IPS DF 6.9 (cell line): ENCODE results near the gene TNFRSF8.
A peak's percentile ranks its signal among the peaks of the same experiment; 100 is the strongest.

Source experiments
- DNase-seq: peaks from one replicate; pipeline ENCODE4 v3.0.0-alpha.2; 2013; ENCODE audit warnings: low read depth, low spot score
- H3K27ac ChIP-seq: one replicate; pipeline ENCODE4 v1.5.1; 2013; ENCODE audit warnings: low read length, control low read depth
- H3K27me3 ChIP-seq: 2 replicates; pipeline ENCODE4 v1.6.1; 2013; ENCODE audit warnings: mild to moderate bottlenecking, low read length; ENCODE audit not compliant: control insufficient read depth, insufficient read depth
- H3K36me3 ChIP-seq: 2 replicates; pipeline ENCODE4 v1.6.1; 2013; ENCODE audit warnings: low read length; ENCODE audit not compliant: control insufficient read depth, insufficient read depth
- H3K4me1 ChIP-seq: 2 replicates; pipeline ENCODE4 v1.6.1; 2013; ENCODE audit warnings: low read length; ENCODE audit not compliant: control insufficient read depth, insufficient read depth
- H3K4me3 ChIP-seq: 2 replicates; pipeline ENCODE4 v1.5.1; 2013; ENCODE audit warnings: mild to moderate bottlenecking, low read length
- H3K9me3 ChIP-seq: 2 replicates; pipeline ENCODE4 v1.6.1; 2013; ENCODE audit warnings: low read length, inconsistent platforms; ENCODE audit not compliant: control insufficient read depth, insufficient read depth
- WGBS: extraction: QIAGEN DNeasy Blood & Tissue Kit; methylation state at CpG from one replicate; pipeline ENCODE4 v1.1.7; 2013; ENCODE audit warnings: mixed read lengths, missing lambda C conversion rate; ENCODE audit not compliant: insufficient read length, insufficient coverage; 5-methylcytosine and 5-hydroxymethylcytosine counted together

TNFRSF8 gene

GRCh38 chr1:12114916-12115315 is 51.8 kb downstream of the TNFRSF8 start:
- Histone ChIP-seq H3K4me3 (no peak overlapping the region), H3K27me3 (no peaks in the 10 kb centered on the region), H3K9me3 (no peaks in the 10 kb centered on the region), H3K36me3 (peaks cover 12% of the 10 kb centered on the region; the same call in 1 of the 2 replicates), H3K27ac (no peak overlapping the region), H3K4me1 (no peaks in the 10 kb centered on the region)
- WGBS = no CpG with 5 or more reads among the region's 9 CpGs
- no peak for DNase-seq

- DNase-seq = no peak
- Histone ChIP-seq H3K4me1 (no peaks in the 10 kb centered on the region; the same call in 1 of the 2 replicates), H3K27ac (no peak overlapping the region), H3K4me3 (no peak overlapping the region), H3K27me3 (no peaks in the 10 kb centered on the region), H3K36me3 (0 out of 2 replicates have a peak, but pooled peaks cover 10% of the 10 kb centered on the region), H3K9me3 (no peaks in the 10 kb centered on the region)
- no CpG with 5 or more reads among the region's 12 CpGs for WGBS
Observed at GRCh38 chr1:12121212-12122003, 58.3 kb downstream of the TNFRSF8 start.

- no CpG with 5 or more reads among the region's 8 CpGs for WGBS
- no peak for DNase-seq
- Histone ChIP-seq H3K9me3 (no peaks in the 10 kb centered on the region), H3K4me3 (no peak overlapping the region), H3K4me1 (no peaks in the 10 kb centered on the region; the same call in 1 of the 2 replicates), H3K27me3 (no peaks in the 10 kb centered on the region), H3K36me3 (0 out of 2 replicates have a peak, but pooled peaks cover 10% of the 10 kb centered on the region), H3K27ac (no peak overlapping the region)
Observed at GRCh38 chr1:12123172-12123571, 60.1 kb downstream of the TNFRSF8 start.

GRCh38 chr1:12124693-12125421 is 61.8 kb downstream of the TNFRSF8 start:
- Histone ChIP-seq H3K9me3 (no peaks in the 10 kb centered on the region), H3K4me3 (no peak overlapping the region), H3K27ac (no peak overlapping the region), H3K4me1 (no peaks in the 10 kb centered on the region; the same call in 1 of the 2 replicates), H3K27me3 (no peaks in the 10 kb centered on the region), H3K36me3 (peaks cover 10% of the 10 kb centered on the region; the same call in 1 of the 2 replicates)
- peak; percentile 29 for DNase-seq
- no CpG with 5 or more reads among the region's 19 CpGs for WGBS

DNA sequence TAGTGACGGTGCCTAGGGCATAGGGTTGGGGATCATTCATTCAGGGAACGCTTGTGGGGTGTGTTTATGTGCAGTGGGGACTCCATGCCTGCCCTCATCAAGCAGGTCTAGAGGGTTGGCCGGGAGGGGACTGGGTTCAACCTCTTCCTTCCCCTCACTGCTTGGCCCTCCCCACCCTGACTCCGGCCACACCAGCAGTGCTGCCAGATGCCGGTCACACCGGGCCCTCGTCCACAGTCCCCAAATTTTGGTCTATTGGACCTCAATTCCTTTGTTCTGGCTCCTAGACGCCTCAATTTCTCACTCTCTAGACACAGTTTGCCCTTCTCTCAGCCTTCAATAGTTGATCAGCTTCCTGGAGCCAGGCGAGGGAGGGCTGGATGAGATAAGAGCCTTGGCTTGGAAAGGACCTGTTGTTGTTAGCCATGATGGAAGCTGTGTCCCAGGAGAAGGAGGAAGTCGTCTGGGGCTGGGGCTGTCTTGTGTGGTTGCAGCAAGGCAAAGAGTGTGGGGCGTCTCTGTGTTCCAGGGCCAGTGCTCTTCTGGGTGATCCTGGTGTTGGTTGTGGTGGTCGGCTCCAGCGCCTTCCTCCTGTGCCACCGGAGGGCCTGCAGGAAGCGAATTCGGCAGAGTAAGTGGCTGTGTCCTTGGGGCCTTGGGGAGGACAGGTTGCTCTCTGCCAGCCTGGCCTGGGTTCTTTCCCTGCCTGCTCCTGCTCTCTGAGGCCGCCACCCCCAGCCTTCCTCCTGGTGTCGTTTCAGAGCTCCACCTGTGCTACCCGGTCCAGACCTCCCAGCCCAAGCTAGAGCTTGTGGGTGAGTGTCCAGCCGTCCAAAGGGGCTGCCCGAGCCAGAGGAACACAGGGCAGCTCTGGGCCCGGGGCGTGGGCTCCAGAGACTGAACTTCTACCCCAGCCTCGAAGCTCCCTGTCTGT is 62.6 kb downstream of the TNFRSF8 start:
- no peak for DNase-seq
- Histone ChIP-seq H3K27ac (no peak overlapping the region), H3K27me3 (no peaks in the 10 kb centered on the region), H3K9me3 (no peaks in the 10 kb centered on the region), H3K4me1 (no peaks in the 10 kb centered on the region; the same call in 1 of the 2 replicates), H3K36me3 (peaks cover 9% of the 10 kb centered on the region; the same call in 1 of the 2 replicates), H3K4me3 (no peak overlapping the region)
- WGBS = no CpG with 5 or more reads among the region's 24 CpGs

- WGBS = no CpG with 5 or more reads among the region's 9 CpGs
Observed at GRCh38 chr1:12126781-12127180, 63.7 kb downstream of the TNFRSF8 start.

DNA sequence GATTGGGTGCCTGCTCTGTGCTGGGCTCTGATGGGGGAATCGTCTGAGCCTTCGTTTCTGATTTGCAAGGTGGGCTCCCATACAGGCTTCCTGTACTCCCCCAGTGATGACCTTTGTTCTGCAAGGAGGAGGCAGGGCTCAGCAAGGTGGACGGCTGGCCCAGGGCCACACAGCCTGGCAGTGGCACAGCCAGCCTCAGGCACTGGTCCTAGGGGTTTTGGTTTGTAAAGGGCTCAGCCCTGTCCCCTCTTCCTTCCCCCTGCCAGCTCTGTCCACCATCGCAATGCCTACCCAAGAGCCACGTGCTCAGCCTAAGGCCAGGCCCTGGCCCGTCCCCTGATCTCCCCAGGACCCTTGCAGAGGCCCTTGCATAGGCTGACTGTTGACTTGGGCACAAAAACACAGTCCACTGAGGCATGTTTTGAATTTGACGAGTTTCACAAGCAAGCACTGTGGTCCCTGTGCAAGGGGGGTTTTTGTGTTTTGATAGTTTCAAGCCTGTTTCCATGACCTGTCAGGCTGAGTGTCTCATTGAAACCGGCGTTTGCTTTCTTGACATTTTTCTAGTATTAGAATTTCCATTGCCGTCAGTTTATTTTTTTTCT is 64.2 kb downstream of the TNFRSF8 start:
- Histone ChIP-seq H3K27ac (no peak overlapping the region), H3K27me3 (no peaks in the 10 kb centered on the region), H3K36me3 (peaks cover 5% of the 10 kb centered on the region; the same call in 1 of the 2 replicates), H3K9me3 (no peaks in the 10 kb centered on the region), H3K4me1 (no peaks in the 10 kb centered on the region; the same call in 1 of the 2 replicates), H3K4me3 (no peak overlapping the region)
- no peak for DNase-seq
- WGBS = no CpG with 5 or more reads among the region's 10 CpGs

More at GRCh38 chr1:12126781-12127180, 63.7 kb downstream of the TNFRSF8 start:
- Histone ChIP-seq H3K27me3 (no peaks in the 10 kb centered on the region), H3K9me3 (no peaks in the 10 kb centered on the region), H3K27ac (no peak overlapping the region), H3K4me3 (no peak overlapping the region), H3K4me1 (no peaks in the 10 kb centered on the region; the same call in 1 of the 2 replicates), H3K36me3 (peaks cover 5% of the 10 kb centered on the region; the same call in 1 of the 2 replicates)
- no peak for DNase-seq

DNA sequence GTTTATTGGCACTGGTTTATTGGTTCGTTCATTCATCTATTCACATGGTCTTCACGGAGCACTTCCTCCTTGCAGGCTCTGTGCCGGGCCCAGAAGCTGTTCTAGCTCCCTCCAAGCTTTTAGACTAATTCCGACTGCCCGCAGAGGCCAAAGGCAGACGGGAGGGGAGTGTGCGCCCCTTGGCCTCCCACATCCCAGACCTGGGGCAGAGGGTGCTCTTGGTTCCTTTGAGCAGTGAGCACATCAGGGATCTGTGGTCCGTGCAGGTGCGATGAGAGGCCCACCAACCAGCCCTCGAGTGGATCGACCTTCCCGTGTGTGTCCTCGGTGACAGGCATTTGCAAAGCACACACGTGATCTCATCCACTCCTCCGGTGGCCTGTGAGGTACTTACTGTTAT is 65.0 kb downstream of the TNFRSF8 start:
- Histone ChIP-seq H3K36me3 (peaks cover 5% of the 10 kb centered on the region; the same call in 1 of the 2 replicates), H3K4me3 (no peak overlapping the region), H3K27me3 (no peaks in the 10 kb centered on the region), H3K9me3 (no peaks in the 10 kb centered on the region), H3K27ac (no peak overlapping the region), H3K4me1 (no peaks in the 10 kb centered on the region; the same call in 1 of the 2 replicates)
- DNase-seq = no peak
- WGBS = no CpG with 5 or more reads among the region's 15 CpGs

GRCh38 chr1:12129624-12130023 is 66.5 kb downstream of the TNFRSF8 start:
- H3K27ac ChIP-seq = no peak overlapping the region

More at GRCh38 chr1:12129624-12130023, 66.5 kb downstream of the TNFRSF8 start:
- WGBS = no CpG with 5 or more reads among the region's 12 CpGs
- Histone ChIP-seq H3K4me1 (no peaks in the 10 kb centered on the region), H3K27me3 (no peaks in the 10 kb centered on the region), H3K4me3 (no peak overlapping the region), H3K36me3 (peaks cover 5% of the 10 kb centered on the region; the same call in 1 of the 2 replicates), H3K9me3 (no peaks in the 10 kb centered on the region)
- DNase-seq = no peak
